Neuronal stem cell (in vitro differentiated cells): ENCODE data around the gene ADPGK.

ENCODE experiments used
- DNase-seq: peaks from one replicate; pipeline ENCODE4 v3.0.0-alpha.2; 2013; ENCODE audit warnings: low spot score
- H2AFZ ChIP-seq: one replicate; pipeline ENCODE4 v1.6.1; 2013; ENCODE audit warnings: mild to moderate bottlenecking, low read length, inconsistent platforms
- H2AK5ac ChIP-seq: 2 replicates; pipeline ENCODE4 v1.6.1; 2013; ENCODE audit warnings: low read depth, mild to moderate bottlenecking, inconsistent platforms, low read length, moderate library complexity, mixed read lengths
- H2BK120ac ChIP-seq: 2 replicates; pipeline ENCODE4 v1.6.1; 2013; ENCODE audit warnings: low read depth, mild to moderate bottlenecking, inconsistent platforms, low read length, moderate library complexity, mixed read lengths
- H2BK12ac ChIP-seq: one replicate; pipeline ENCODE4 v1.6.1; 2013; ENCODE audit warnings: low read length, inconsistent platforms
- H2BK15ac ChIP-seq: 2 replicates; pipeline ENCODE4 v1.6.1; 2013; ENCODE audit warnings: mild to moderate bottlenecking, low read length, inconsistent platforms, mixed read lengths
- H2BK5ac ChIP-seq: one replicate; pipeline ENCODE4 v1.6.1; 2013; ENCODE audit warnings: inconsistent platforms, mild to moderate bottlenecking, low read length, moderate library complexity
- H3K14ac ChIP-seq: one replicate; pipeline ENCODE4 v1.6.1; 2013; ENCODE audit warnings: low read length, inconsistent platforms
- H3K18ac ChIP-seq: 2 replicates; pipeline ENCODE4 v1.6.1; 2013; ENCODE audit warnings: low read length, inconsistent platforms
- H3K23ac ChIP-seq: 2 replicates; pipeline ENCODE4 v1.6.1; 2013; ENCODE audit warnings: low read depth, mild to moderate bottlenecking, mixed read lengths, low read length, inconsistent platforms; ENCODE audit not compliant: poor library complexity
- H3K27ac ChIP-seq: replicated peaks from 3 replicates; pipeline ENCODE4 v1.5.1; 2013; ENCODE audit warnings: low read length, inconsistent platforms
- H3K27me3 ChIP-seq, 3 experiments: 2 replicates each; pipeline ENCODE4 v1.6.1; 2013; ENCODE audit warnings: low read length in 3 of 3, mild to moderate bottlenecking in 2 of 3, inconsistent platforms in 1 of 3, low read depth in 1 of 3, mixed read lengths in 1 of 3, moderate library complexity in 1 of 3; ENCODE audit not compliant: control insufficient read depth in 3 of 3, insufficient read depth in 3 of 3
- H3K36me3 ChIP-seq, 2 donors: replicated peaks in 1 of 2; 2 replicates each; pipeline ENCODE4 v1.6.1; 2013; ENCODE audit warnings: low read length in 2 of 2; ENCODE audit not compliant: control insufficient read depth in 2 of 2, insufficient read depth in 2 of 2
- H3K4ac ChIP-seq: 2 replicates; pipeline ENCODE4 v1.6.1; 2013; ENCODE audit warnings: inconsistent platforms, mild to moderate bottlenecking, low read length, moderate library complexity
- H3K4me1 ChIP-seq, 2 donors: 1 replicate in 1 of 2; 2 replicates in 1 of 2; pipeline ENCODE4 v1.6.1; 2013; ENCODE audit warnings: low read length in 2 of 2, low read depth in 1 of 2; ENCODE audit not compliant: control insufficient read depth in 2 of 2, insufficient read depth in 1 of 2
- H3K4me2 ChIP-seq: one replicate; pipeline ENCODE4 v1.6.1; 2013; ENCODE audit warnings: mild to moderate bottlenecking, low read length, inconsistent platforms; ENCODE audit not compliant: insufficient read depth, poor library complexity, severe bottlenecking
- H3K4me3 ChIP-seq, 2 donors: 2 replicates each; pipeline ENCODE4 v1.5.1; 2013; ENCODE audit warnings: low read length in 2 of 2, mild to moderate bottlenecking in 2 of 2, inconsistent platforms in 1 of 2, moderate library complexity in 1 of 2
- H3K79me1 ChIP-seq: one replicate; pipeline ENCODE4 v1.6.1; 2013; ENCODE audit warnings: low read depth, mild to moderate bottlenecking, inconsistent platforms, low read length, moderate library complexity
- H3K9ac ChIP-seq: one replicate; pipeline ENCODE4 v1.6.1; 2013; ENCODE audit warnings: mild to moderate bottlenecking, low read depth, low read length, inconsistent platforms; ENCODE audit not compliant: poor library complexity
- H3K9me3 ChIP-seq, 2 donors: replicated peaks in 1 of 2; 2 replicates each; pipeline versions ENCODE3 to v1.6.1; 2013; ENCODE audit warnings: low read length in 2 of 2, mild to moderate bottlenecking in 2 of 2, inconsistent platforms in 1 of 2, low read depth in 1 of 2, mixed read lengths in 1 of 2, moderate library complexity in 1 of 2; ENCODE audit not compliant: control insufficient read depth in 2 of 2, insufficient read depth in 1 of 2
- H4K8ac ChIP-seq: one replicate; pipeline ENCODE4 v1.6.1; 2013; ENCODE audit warnings: low read depth, mild to moderate bottlenecking, inconsistent platforms, low read length, moderate library complexity
- H4K91ac ChIP-seq: one replicate; pipeline ENCODE4 v1.6.1; 2013; ENCODE audit warnings: low read length, low read depth, mild to moderate bottlenecking, inconsistent platforms; ENCODE audit not compliant: poor library complexity
- WGBS, 2 donors: extraction: QIAGEN DNeasy Blood & Tissue Kit; methylation state at CpG; one replicate each; pipeline ENCODE4 v1.1.7; 2013; ENCODE audit warnings: missing lambda C conversion rate in 2 of 2, mixed read lengths in 1 of 2; ENCODE audit not compliant: insufficient read length in 2 of 2, insufficient replicate concordance in 1 of 2; ENCODE audit errors: extremely low coverage in 2 of 2; 5-methylcytosine and 5-hydroxymethylcytosine counted together

Gene ADPGK

DNA sequence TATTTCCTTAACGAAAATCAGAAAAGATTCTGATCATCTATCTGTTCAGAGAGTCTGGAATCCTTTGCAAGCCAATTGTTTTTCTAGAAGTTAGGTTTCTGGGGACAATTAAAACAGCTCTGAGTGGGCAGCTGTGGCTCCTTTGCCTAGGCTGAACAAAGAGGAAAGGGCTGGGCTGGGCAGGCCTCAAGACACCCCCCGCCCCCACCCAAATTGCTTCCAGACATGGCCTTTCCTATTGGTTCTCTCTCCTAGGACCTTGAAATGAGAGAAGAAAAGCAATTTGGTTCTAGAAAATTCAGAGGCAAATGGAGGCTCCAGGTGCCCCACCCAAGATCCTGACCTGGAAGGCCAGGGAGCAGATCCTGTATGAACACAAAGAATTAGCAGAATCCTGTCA is 2.3 kb upstream of the ADPGK start:
- Histone ChIP-seq H3K27me3 (no peaks in the 10 kb centered on the region), H3K9ac (no peak overlapping the region), H2BK15ac (no peak overlapping the region), H2AK5ac (no peak overlapping the region), H3K4ac (no peak overlapping the region), H3K4me3 (no peak overlapping the region), H4K8ac (no peak overlapping the region), H2BK12ac (no peak overlapping the region), H2BK120ac (no peak overlapping the region), H3K4me2 (no peak overlapping the region), H3K79me1 (peaks cover 4% of the 10 kb centered on the region), H3K23ac (no peak overlapping the region), H4K91ac (no peak overlapping the region), H2BK5ac (no peak overlapping the region), H3K27ac (no peak overlapping the region), H3K9me3 (no peaks in the 10 kb centered on the region), H3K36me3 (peaks cover 0 to 8% of the 10 kb centered on the region in 2 donors), H3K4me1 (peaks cover 6 to 19% of the 10 kb centered on the region in 2 donors), H3K18ac (no peak overlapping the region), H2AFZ (peak overlapping the region; percentile 95), H3K14ac (no peak overlapping the region)
- DNase-seq = no peak
- no CpG with 5 or more reads among the region's 2 CpGs for WGBS, 2 donors

DNA sequence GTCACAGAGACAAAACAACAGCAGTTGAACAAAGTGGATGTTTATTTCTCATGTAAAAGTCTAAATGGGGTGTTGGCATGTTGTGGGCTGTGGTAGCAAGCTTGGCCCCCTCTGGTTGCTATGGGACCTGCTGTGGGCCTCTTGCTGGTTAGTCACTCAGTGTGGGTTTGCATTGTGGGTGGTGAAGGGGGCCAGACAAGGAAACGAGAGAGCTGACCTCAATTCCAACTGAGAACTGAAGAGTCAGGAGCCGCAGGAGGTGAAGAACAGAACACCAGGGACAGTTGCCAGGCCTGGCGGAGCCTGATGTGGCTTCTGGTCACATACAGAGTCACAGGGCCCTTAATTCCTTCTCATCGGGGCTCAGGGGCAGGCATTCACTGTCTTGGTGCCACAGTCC is 1.9 kb upstream of the ADPGK start:
- no peak overlapping the region for H3K4me3 ChIP-seq
- no peak overlapping the region for H2AK5ac ChIP-seq
- H3K27ac ChIP-seq = no peak overlapping the region
- H3K14ac ChIP-seq = no peak overlapping the region
- H3K4ac ChIP-seq = no peak overlapping the region
- no peak overlapping the region for H4K8ac ChIP-seq
- no peak overlapping the region for H3K23ac ChIP-seq
- H4K91ac ChIP-seq = no peak overlapping the region
- H3K18ac ChIP-seq = no peak overlapping the region
- no peak overlapping the region for H2BK120ac ChIP-seq
- WGBS, 2 donors = no CpG with 5 or more reads among the region's 4 CpGs
- H3K79me1 ChIP-seq = peaks cover 4% of the 10 kb centered on the region
- no peak overlapping the region for H2BK5ac ChIP-seq
- H3K36me3 ChIP-seq = peaks cover 0 to 12% of the 10 kb centered on the region in 2 donors
- H3K27me3 ChIP-seq = no peaks in the 10 kb centered on the region
- H2BK15ac ChIP-seq = no peak overlapping the region
- peak overlapping the region; percentile 95 for H2AFZ ChIP-seq
- no peak for DNase-seq
- no peaks in the 10 kb centered on the region for H3K9me3 ChIP-seq
- H3K4me1 ChIP-seq = peaks cover 6 to 19% of the 10 kb centered on the region in 2 donors
- no peak overlapping the region for H3K9ac ChIP-seq
- H2BK12ac ChIP-seq = no peak overlapping the region
- H3K4me2 ChIP-seq = no peak overlapping the region

- Histone ChIP-seq H3K4ac (no peak overlapping the region), H3K23ac (no peak overlapping the region), H2BK5ac (no peak overlapping the region), H3K27me3 (no peaks in the 10 kb centered on the region), H2BK15ac (no peak overlapping the region), H3K14ac (no peak overlapping the region), H3K18ac (no peak overlapping the region), H3K4me3 (peak overlapping the region in 1 of 2 donors; percentile 66), H3K27ac (no peak overlapping the region), H3K79me1 (peaks cover 4% of the 10 kb centered on the region), H3K9ac (no peak overlapping the region), H3K4me2 (peak overlapping the region; percentile 93), H3K36me3 (peaks cover 0 to 22% of the 10 kb centered on the region in 2 donors), H4K91ac (no peak overlapping the region), H3K9me3 (no peaks in the 10 kb centered on the region), H2AFZ (peak overlapping the region; percentile 95), H2BK120ac (no peak overlapping the region), H2BK12ac (no peak overlapping the region), H2AK5ac (no peak overlapping the region), H3K4me1 (peaks cover 6 to 19% of the 10 kb centered on the region in 2 donors), H4K8ac (no peak overlapping the region)
- no CpG with 5 or more reads among the region's 7 CpGs for WGBS, 2 donors
- no peak for DNase-seq
Measured at GRCh38 chr15:72784456-72784876, 908 bp upstream of the ADPGK start.

DNA sequence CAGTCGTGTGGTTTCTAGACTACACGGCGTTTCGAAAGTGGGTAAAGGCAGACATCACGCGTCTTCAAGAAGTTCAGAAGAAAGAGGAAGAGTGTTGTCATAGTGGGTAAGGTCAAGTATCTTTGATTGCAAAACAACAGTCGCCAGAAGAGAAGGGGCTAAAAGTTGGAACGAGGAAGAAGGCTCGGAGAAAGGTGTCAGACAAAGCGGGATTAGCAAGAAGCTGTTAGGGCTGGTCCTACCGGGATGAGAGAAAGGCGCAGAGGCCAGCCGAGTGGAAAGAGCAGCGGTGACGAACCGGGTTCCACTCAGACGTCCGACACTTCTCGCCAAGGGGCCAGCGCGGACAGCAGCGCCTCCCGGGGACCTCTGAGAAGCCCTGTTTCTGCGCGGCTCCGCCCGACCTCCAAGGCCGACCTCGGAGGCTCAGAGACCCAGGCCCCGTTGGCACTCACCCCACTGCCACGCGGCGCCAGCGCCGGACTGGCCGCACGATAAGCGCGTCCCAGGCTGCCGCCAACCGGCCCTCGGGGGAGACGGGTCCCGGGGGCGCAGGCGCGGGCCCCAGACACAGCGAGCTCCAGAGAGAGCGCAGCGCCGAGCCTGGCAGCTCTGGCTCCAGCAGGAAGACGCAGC is 436 bp downstream of the ADPGK start:
- Histone ChIP-seq H3K27me3 (no peaks in the 10 kb centered on the region), H3K9me3 (no peaks in the 10 kb centered on the region), H3K4ac (no peak overlapping the region), H3K36me3 (peaks cover 0 to 27% of the 10 kb centered on the region in 2 donors), H4K8ac (no peak overlapping the region), H3K27ac (no peak overlapping the region), H3K9ac (peak overlapping the region; percentile 87), H3K79me1 (peaks cover 4% of the 10 kb centered on the region), H3K14ac (no peak overlapping the region), H2BK120ac (no peak overlapping the region), H3K4me2 (peak overlapping the region; percentile 98), H3K4me1 (peaks cover 6 to 19% of the 10 kb centered on the region in 2 donors), H2AK5ac (peak overlapping the region; percentile 40), H2BK5ac (no peak overlapping the region), H3K18ac (peak overlapping the region; percentile 88), H3K4me3 (peak overlapping the region; percentile 66 to 99), H2BK15ac (no peak overlapping the region), H2BK12ac (no peak overlapping the region), H4K91ac (no peak overlapping the region), H2AFZ (peak overlapping the region; percentile 95), H3K23ac (peak overlapping the region; percentile 96)
- WGBS, 2 donors = no CpG with 5 or more reads among the region's 52 CpGs
- no peak for DNase-seq
